Neutrophil (primary cell): Measurements from ENCODE around the gene UNK.
"Not testable (repeated sequence)": the region's sequence is repeated elsewhere in the genome, so short reads cannot be mapped to it uniquely, and the experiment has no call there.

Source experiments
- H3K27ac ChIP-seq: fragments of 200-600 bp; sonication (generic); 2 replicates; pipeline ENCODE4 v1.5.1; 2016; ENCODE audit warnings: mild to moderate bottlenecking, moderate library complexity
- H3K27me3 ChIP-seq: fragments of 200-600 bp; sonication (generic); 2 replicates; pipeline ENCODE4 v1.6.0; 2016; ENCODE audit warnings: mild to moderate bottlenecking
- H3K36me3 ChIP-seq: fragments of 200-600 bp; sonication (generic); 2 replicates; pipeline ENCODE4 v1.5.1; 2017
- H3K4me1 ChIP-seq, 2 experiments: fragments of 200-600 bp in 1 of 2; sonication (generic) in 1 of 2; 1 replicate in 1 of 2; 2 replicates in 1 of 2; pipeline versions ENCODE4 v1.5.1 to v1.6.1; 2013 to 2016; ENCODE audit warnings: low read depth in 1 of 2, low read length in 1 of 2, mild to moderate bottlenecking in 1 of 2, moderate library complexity in 1 of 2; ENCODE audit not compliant: control insufficient read depth in 1 of 2, insufficient read depth in 1 of 2
- H3K4me3 ChIP-seq, 2 experiments: fragments of 200-600 bp in 1 of 2; sonication (generic) in 1 of 2; 1 replicate in 1 of 2; 2 replicates in 1 of 2; pipeline ENCODE4 v1.5.1; 2013 to 2016; ENCODE audit warnings: low read depth in 1 of 2, low read length in 1 of 2, mild to moderate bottlenecking in 1 of 2, moderate library complexity in 1 of 2
- H3K9me3 ChIP-seq: fragments of 200-600 bp; sonication (generic); 2 replicates; pipeline ENCODE4 v1.5.1; 2016
- CTCF ChIP-seq: fragments of 200-600 bp; sonication (generic); IDR thresholded peaks from 2 replicates; pipeline ENCODE4 v1.5.1; 2016; ENCODE audit warnings: antibody characterized with exemption

UNK gene

GRCh38 chr17:75854881-75855309 lies 70.3 kb downstream of the UNK start:
- peak overlapping the region; percentile 95 for H3K27ac ChIP-seq
- peaks cover 29% of the 10 kb centered on the region for H3K36me3 ChIP-seq
- peaks cover 56 to 60% of the 10 kb centered on the region in 2 experiments for H3K4me1 ChIP-seq
- H3K27me3 ChIP-seq: no peaks in the 10 kb centered on the region
- no peaks in the 10 kb centered on the region for H3K9me3 ChIP-seq
- H3K4me3 ChIP-seq: peak overlapping the region; percentile 71 to 86
- no peak for TF ChIP-seq CTCF

DNA sequence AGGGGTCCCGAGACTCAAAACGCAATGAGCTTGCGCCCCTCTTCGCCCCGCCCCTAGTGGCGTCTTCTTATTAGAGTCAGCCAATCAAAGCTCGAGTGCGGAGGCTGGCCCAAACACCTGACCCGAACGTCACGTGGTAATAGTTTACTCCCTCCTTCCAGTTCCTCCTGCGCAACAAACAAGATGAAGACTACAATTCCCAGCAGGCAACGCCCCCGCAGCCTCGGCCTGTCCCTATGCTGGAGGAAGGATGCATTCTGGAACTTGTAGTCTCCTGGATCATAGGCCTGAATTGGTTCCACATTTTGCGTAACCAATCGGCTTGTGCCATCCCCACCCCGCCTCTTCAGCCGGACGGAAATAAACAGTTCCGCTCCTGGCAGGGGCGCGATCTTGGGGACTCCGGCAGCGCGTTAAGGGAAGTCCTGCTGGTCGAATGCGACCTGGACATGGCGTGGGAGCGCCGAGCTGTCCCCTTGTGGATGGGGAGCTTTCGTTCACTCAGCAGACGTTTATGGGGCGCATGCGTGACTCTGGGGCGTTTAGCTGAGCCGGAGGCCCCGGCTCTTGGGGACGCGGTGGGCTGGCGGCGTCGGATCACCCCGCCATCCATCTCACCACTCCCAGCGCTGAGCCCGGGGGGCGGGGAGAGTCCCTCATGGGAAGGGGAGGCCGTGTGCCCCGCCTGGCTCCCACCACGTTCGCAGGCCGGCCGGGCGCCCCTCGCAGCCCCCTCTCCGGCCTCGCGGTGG lies 70.9 kb downstream of the UNK start, which contains the start of gene WBP2:
Gene WBP2 (minus strand): TSS at position 26 of the 752 bp plus-strand sequence. CDS start 38 bp downstream, outside the sequence.
- H3K36me3 ChIP-seq: peaks cover 23% of the 10 kb centered on the region

GRCh38 chr17:75856062-75856756 lies 71.6 kb downstream of the UNK start:
- no peak for TF ChIP-seq CTCF
- Histone ChIP-seq H3K36me3 (peaks cover 16% of the 10 kb centered on the region), H3K4me1 (peaks cover 67 to 69% of the 10 kb centered on the region in 2 experiments), H3K4me3 (peak overlapping the region; percentile 80 to 86), H3K9me3 (no peaks in the 10 kb centered on the region), H3K27ac (peak overlapping the region; percentile 95), H3K27me3 (no peaks in the 10 kb centered on the region)

More for the DNA sequence above, 70.9 kb downstream of the UNK start, which contains the start of gene WBP2:
- Histone ChIP-seq H3K4me3 (peak within 1 kb of the TSS; percentile 80 to 86), H3K27ac (peak within 1 kb of the TSS; percentile 95), H3K27me3 (no peaks in the 10 kb centered on the region), H3K9me3 (no peaks in the 10 kb centered on the region), H3K4me1 (peaks cover 60 to 63% of the 10 kb centered on the region in 2 experiments)
- TF ChIP-seq CTCF: peak; percentile 76

DNA sequence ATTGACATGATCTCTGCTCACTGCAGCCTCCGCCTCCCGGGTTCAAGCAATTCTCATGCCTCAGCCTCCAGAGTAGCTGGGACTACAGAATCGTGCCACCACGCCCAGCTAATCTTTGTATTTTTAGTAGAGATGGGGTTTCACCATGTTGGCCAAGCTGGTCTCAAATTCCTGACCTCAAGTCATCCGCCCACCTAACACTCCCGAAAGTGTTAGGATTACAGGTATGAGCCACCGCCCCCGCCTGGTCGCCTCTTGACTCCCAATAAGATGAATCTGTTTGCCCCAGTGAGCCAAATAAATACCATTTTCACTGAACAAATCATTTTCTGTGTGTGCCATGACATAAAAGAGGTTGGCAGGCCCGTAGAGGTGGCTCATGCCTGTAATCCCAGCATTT lies 74.8 kb downstream of the UNK start:
- Histone ChIP-seq H3K27ac (peak overlapping the region; percentile 95), H3K4me1 (peaks cover 70 to 74% of the 10 kb centered on the region in 2 experiments), H3K4me3 (peak overlapping the region; percentile 43 to 52)
- H3K36me3 ChIP-seq, H3K9me3 ChIP-seq, H3K27me3 ChIP-seq: not testable (repeated sequence)

DNA sequence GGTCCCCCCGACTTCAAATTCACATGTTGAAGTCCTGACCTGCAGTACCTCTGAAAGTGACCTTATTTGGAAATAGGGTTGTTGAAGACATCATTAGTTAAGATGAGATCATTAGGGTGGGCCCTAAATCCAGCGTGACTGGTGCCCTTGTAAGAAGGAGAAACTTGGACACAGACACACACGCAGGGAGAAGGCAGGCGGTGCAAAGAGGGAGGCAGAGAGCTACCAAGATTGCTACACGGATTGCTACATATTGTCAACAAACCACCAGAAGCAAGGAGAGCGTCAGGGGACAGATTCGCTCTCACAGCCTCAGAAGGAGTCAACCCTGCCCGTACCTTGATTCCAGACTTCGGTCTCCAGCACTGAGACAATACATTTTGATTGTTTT lies 77.3 kb downstream of the UNK start:
- H3K4me3 ChIP-seq: no peak overlapping the region
- no peaks in the 10 kb centered on the region for H3K27me3 ChIP-seq
- peaks cover 60 to 67% of the 10 kb centered on the region in 2 experiments for H3K4me1 ChIP-seq
- H3K36me3 ChIP-seq: no peaks in the 10 kb centered on the region
- TF ChIP-seq CTCF: no peak
- peak overlapping the region; percentile 66 for H3K27ac ChIP-seq
- no peaks in the 10 kb centered on the region for H3K9me3 ChIP-seq

GRCh38 chr17:75864448-75864871 lies 79.9 kb downstream of the UNK start:
- H3K27me3 ChIP-seq: no peaks in the 10 kb centered on the region
- H3K4me3 ChIP-seq: peak overlapping the region in 1 of 2 experiments; percentile 32
- no peaks in the 10 kb centered on the region for H3K9me3 ChIP-seq
- H3K27ac ChIP-seq: peak overlapping the region; percentile 74
- no peaks in the 10 kb centered on the region for H3K36me3 ChIP-seq
- TF ChIP-seq CTCF: no peak
- H3K4me1 ChIP-seq: peaks cover 35 to 42% of the 10 kb centered on the region in 2 experiments

- H3K4me3 ChIP-seq, H3K27me3 ChIP-seq, H3K36me3 ChIP-seq, H3K9me3 ChIP-seq: not testable (repeated sequence)
- H3K4me1 ChIP-seq: peaks cover 31 to 38% of the 10 kb centered on the region in 2 experiments
- H3K27ac ChIP-seq: peak overlapping the region; percentile 74
Observed at GRCh38 chr17:75864887-75865286, 80.3 kb downstream of the UNK start.

DNA sequence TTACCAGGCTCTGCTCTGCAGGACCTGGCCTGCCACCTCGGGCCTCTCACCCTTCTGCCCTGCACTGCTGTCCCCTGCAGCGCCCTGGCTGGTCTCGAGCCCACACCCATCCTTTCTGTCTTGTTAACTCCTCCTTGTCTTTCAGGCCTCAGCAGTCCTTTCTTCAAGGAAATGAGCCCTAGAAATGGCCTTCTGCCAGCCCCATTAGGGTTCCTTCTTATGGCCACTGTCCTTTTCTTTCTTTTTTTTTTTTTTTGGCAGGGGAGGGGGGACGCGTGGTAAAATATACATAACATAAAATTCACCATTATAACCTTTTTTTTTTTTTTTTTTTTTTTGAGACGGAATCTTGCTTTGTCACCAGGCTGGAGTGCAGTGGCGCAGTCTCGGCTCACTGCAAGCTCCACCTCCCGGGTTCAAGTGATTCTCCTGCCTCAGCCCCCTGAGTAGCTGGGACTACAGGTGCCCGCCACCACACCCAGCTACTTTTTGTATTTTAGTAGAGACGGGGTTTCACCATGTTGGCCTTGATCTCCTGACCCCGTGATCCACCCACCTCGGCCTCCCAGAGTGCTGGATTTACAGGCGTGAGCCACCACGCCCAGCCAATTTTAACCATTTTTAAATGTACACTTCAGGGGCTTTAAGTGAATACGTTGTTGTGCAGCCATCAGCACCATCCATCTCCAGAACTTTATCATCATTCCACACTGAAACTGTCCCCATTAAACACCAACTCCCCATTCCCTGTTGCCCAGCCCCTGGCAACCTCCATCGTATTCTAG lies 81.0 kb downstream of the UNK start:
- H3K27ac ChIP-seq, H3K4me3 ChIP-seq, H3K36me3 ChIP-seq, H3K27me3 ChIP-seq, H3K9me3 ChIP-seq: not testable (repeated sequence)
- peaks cover 28 to 33% of the 10 kb centered on the region in 2 experiments for H3K4me1 ChIP-seq
